Measurements from ENCODE around the gene SYNE1.
"Not testable (repeated sequence)": the region's sequence is repeated elsewhere in the genome, so short reads cannot be mapped to it uniquely, and the experiment has no call there.

Gene SYNE1

GRCh38 chr6:152566103-152566875 lies 70.9 kb downstream of the SYNE1 start:
- DNase-seq (ENCODE audit: low read depth): no peak
- TF ChIP-seq CTCF (conservative IDR thresholded peaks at IDR 0.05; ENCODE audit: low read depth, low read length): no peak
- H3K4me3 ChIP-seq (ENCODE audit: low read length): no peak overlapping the region

DNA sequence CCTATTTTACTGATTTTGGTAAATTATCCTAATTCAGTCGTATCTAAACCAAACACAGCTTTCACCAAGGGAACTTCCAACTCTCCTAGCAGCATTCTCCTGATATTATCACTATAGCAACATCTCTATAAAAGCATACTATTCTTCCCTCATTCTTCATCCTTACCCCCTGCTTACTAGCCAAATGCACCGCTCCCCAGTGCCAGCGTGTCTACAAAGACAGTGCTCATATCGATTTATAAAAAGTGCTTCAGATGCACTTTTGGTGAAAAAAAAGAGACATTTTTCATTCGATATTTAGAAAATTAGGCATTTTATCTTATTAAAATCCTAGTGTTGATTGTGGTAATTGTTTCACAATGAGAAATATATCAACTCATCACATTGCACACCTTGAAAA lies 74.0 kb downstream of the SYNE1 start:
- DNase-seq (ENCODE audit: low read depth): no peak
- no peak overlapping the region for H3K4me3 ChIP-seq (ENCODE audit: low read length)
- TF ChIP-seq CTCF (conservative IDR thresholded peaks at IDR 0.05; ENCODE audit: low read depth, low read length): no peak

GRCh38 chr6:152558798-152559197 lies 78.4 kb downstream of the SYNE1 start:
- not testable (repeated sequence) for H3K4me3 ChIP-seq (ENCODE audit: low read length); DNase-seq (ENCODE audit: low read depth)

- no peak for TF ChIP-seq CTCF (conservative IDR thresholded peaks at IDR 0.05; ENCODE audit: low read depth, low read length)
- no peak for DNase-seq (ENCODE audit: low read depth)
These were observed 79.7 kb downstream of the SYNE1 start for GRCh38 chr6:152557502-152557901.

DNA sequence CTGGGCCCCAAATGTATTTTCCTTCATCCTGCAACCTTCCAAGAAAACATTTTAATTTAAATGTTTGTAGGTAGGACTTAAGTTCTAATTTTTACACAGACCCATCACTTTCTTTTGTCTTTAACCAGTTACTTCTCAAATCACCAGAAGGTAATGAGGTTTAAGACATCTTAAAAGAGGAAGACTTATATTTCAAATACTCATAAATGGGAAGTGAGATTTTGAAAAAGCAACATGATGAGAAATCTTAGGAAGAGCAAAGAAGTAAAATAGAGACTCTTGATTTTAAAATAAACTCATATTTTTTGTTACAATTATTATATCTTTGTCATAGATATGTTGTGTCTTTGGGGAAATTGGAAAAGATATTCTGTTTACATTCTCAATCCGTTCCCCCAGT lies 82.3 kb downstream of the SYNE1 start:
- no peak for DNase-seq (ENCODE audit: low read depth)
- TF ChIP-seq CTCF (conservative IDR thresholded peaks at IDR 0.05; ENCODE audit: low read depth, low read length): no peak
- no peak overlapping the region for H3K4me3 ChIP-seq (ENCODE audit: low read length)

More at GRCh38 chr6:152557502-152557901, 79.7 kb downstream of the SYNE1 start:
- H3K4me3 ChIP-seq (ENCODE audit: low read length): no peak overlapping the region

- H3K4me3 ChIP-seq (ENCODE audit: low read length): no peak overlapping the region
- no peak for DNase-seq (ENCODE audit: low read depth)
- peak; percentile 95 for TF ChIP-seq CTCF (conservative IDR thresholded peaks at IDR 0.05; ENCODE audit: low read depth, low read length)
These were observed 84.4 kb downstream of the SYNE1 start for GRCh38 chr6:152552616-152553209.

DNA sequence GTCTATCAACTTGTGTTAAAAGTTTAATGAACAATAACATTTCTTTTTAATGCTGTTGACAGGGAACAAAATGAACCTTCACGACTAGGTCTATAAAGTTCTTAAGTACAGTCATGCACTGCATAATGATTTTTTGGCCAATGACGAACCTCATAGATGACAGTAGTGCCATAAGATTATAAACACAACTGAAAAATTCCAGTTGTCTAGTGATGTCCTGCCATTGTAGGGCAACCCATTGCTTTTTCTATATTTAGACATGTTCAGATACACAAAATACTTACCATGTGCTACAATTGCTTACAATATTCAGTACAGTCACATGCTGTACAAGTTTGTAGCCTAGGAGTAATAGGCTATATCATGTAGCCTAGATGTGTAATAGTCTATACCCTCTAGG lies 93.6 kb downstream of the SYNE1 start:
- no peak for TF ChIP-seq CTCF (conservative IDR thresholded peaks at IDR 0.05; ENCODE audit: low read depth, low read length)
- no peak for DNase-seq (ENCODE audit: low read depth)
- H3K4me3 ChIP-seq (ENCODE audit: low read length): no peak overlapping the region

All from retinal pigment epithelial cell (primary cell).